IMR-90 (cell line): ENCODE results near the gene EBP. TPM values are rescaled to one million over a fixed set of nuclear protein-coding genes. Genes with fewer than 3 reads are reported as not detected.

Experiments used
- ATAC-seq: fragments of 200-7000 bp; cut with Tn5 transposase; 2 replicates; pipeline ENCODE4 v1.9.1; 2020; ENCODE audit warnings: low read depth, mild to moderate bottlenecking, moderate library complexity
- BruUV-seq: library from RNA; stranded (reverse); fragments of 400-500 nt; replicated peaks from 2 replicates; lab custom pipeline; 2021; lab: Mats Ljungman, UMichigan
- CTCF ChIA-PET: fragments of 300-600 bp; formaldehyde crosslinking; extraction: SDS; loops from one replicate; lab custom pipeline; 2021; ENCODE audit warnings: antibody characterized with exemption; lab: Yijun Ruan, JAX
- POLR2A ChIA-PET: fragments of 300-600 bp; sonication (Branson Sonifier 250); formaldehyde crosslinking; loops from one replicate; lab custom pipeline; 2022; ENCODE audit warnings: antibody characterized with exemption; ENCODE audit not compliant: unreplicated experiment; lab: Charles Lee
- DNase-seq: peaks from one replicate; pipeline ENCODE4 v3.0.0; 2013
- H2AFZ ChIP-seq: replicated peaks from 2 replicates; pipeline ENCODE3; 2013; ENCODE audit warnings: low read length, mild to moderate bottlenecking; ENCODE audit not compliant: poor library complexity
- H2AK5ac ChIP-seq: 2 replicates; pipeline ENCODE4 v1.6.1; 2013; ENCODE audit warnings: low read depth, low read length, inconsistent platforms
- H2AK9ac ChIP-seq: replicated peaks from 2 replicates; pipeline ENCODE3; 2013; ENCODE audit warnings: mild to moderate bottlenecking, low read depth, low read length, moderate library complexity; ENCODE audit not compliant: poor library complexity
- H2BK120ac ChIP-seq: 2 replicates; pipeline ENCODE4 v1.6.1; 2013; ENCODE audit warnings: low read depth, low read length, inconsistent platforms
- H2BK15ac ChIP-seq: 3 replicates; pipeline ENCODE4 v1.6.1; 2013; ENCODE audit warnings: low read depth, low read length, inconsistent platforms
- H2BK20ac ChIP-seq: 2 replicates; pipeline ENCODE4 v1.6.1; 2013; ENCODE audit warnings: low read depth, mild to moderate bottlenecking, inconsistent platforms, low read length, moderate library complexity
- H2BK5ac ChIP-seq: 2 replicates; pipeline ENCODE4 v1.6.1; 2013; ENCODE audit warnings: mild to moderate bottlenecking, low read depth, low read length, inconsistent platforms; ENCODE audit not compliant: poor library complexity, severe bottlenecking
- H3K14ac ChIP-seq: replicated peaks from 2 replicates; pipeline ENCODE4 v1.6.1; 2013; ENCODE audit warnings: low read depth, low read length, inconsistent platforms
- H3K18ac ChIP-seq: 2 replicates; pipeline ENCODE4 v1.6.1; 2013; ENCODE audit warnings: low read depth, low read length, control low read depth
- H3K23ac ChIP-seq: 2 replicates; pipeline ENCODE4 v1.6.1; 2013; ENCODE audit warnings: low read depth, low read length, inconsistent platforms
- H3K27ac ChIP-seq: 2 replicates; pipeline ENCODE4 v1.5.1; 2013; ENCODE audit warnings: mild to moderate bottlenecking, control low read depth, low read length; ENCODE audit not compliant: insufficient read depth
- H3K27me3 ChIP-seq: 2 replicates; pipeline ENCODE4 v1.6.1; 2013; ENCODE audit warnings: low read length; ENCODE audit not compliant: control insufficient read depth, insufficient read depth
- H3K36me3 ChIP-seq: 2 replicates; pipeline ENCODE4 v1.6.1; 2013; ENCODE audit warnings: low read length, mixed read lengths; ENCODE audit not compliant: control insufficient read depth, insufficient read depth
- H3K4ac ChIP-seq: 2 replicates; pipeline ENCODE4 v1.6.1; 2013; ENCODE audit warnings: low read depth, low read length, inconsistent platforms
- H3K4me1 ChIP-seq: 2 replicates; pipeline ENCODE4 v1.6.1; 2013; ENCODE audit warnings: low read length, mixed read lengths; ENCODE audit not compliant: control insufficient read depth, insufficient read depth
- H3K4me2 ChIP-seq: 2 replicates; pipeline ENCODE4 v1.6.1; 2013; ENCODE audit warnings: low read depth, mild to moderate bottlenecking, control low read depth, low read length, moderate library complexity
- H3K4me3 ChIP-seq: 2 replicates; pipeline ENCODE4 v1.5.1; 2013; ENCODE audit warnings: low read depth, mild to moderate bottlenecking, control low read depth, low read length, moderate library complexity; ENCODE audit not compliant: insufficient read depth
- H3K56ac ChIP-seq: 2 replicates; pipeline ENCODE4 v1.6.1; 2013; ENCODE audit warnings: low read length, inconsistent platforms; ENCODE audit not compliant: insufficient read depth; ENCODE audit errors: extremely low read depth
- H3K79me1 ChIP-seq, 2 experiments: 2 replicates each; pipeline ENCODE4 v1.6.1; 2013; ENCODE audit warnings: low read length in 2 of 2, inconsistent platforms in 1 of 2, low read depth in 1 of 2
- H3K9ac ChIP-seq: 2 replicates; pipeline ENCODE4 v1.6.1; 2013; ENCODE audit warnings: low read depth, low read length, control low read depth
- H3K9me1 ChIP-seq: 2 replicates; pipeline ENCODE4 v1.6.1; 2013; ENCODE audit warnings: low read length, inconsistent platforms; ENCODE audit not compliant: insufficient read depth
- H3K9me3 ChIP-seq: 2 replicates; pipeline ENCODE4 v1.6.1; 2013; ENCODE audit warnings: low read length; ENCODE audit not compliant: control insufficient read depth, insufficient read depth
- H4K20me1 ChIP-seq: 2 replicates; pipeline ENCODE4 v1.6.1; 2013; ENCODE audit warnings: low read length, inconsistent platforms; ENCODE audit not compliant: insufficient read depth
- H4K5ac ChIP-seq: 2 replicates; pipeline ENCODE4 v1.6.1; 2013; ENCODE audit warnings: mild to moderate bottlenecking, low read depth, low read length, control low read depth
- H4K8ac ChIP-seq, 2 experiments: 2 replicates each; pipeline ENCODE4 v1.6.1; 2013; ENCODE audit warnings: low read depth in 2 of 2, low read length in 2 of 2, control low read depth in 1 of 2, inconsistent platforms in 1 of 2
- H4K91ac ChIP-seq: 2 replicates; pipeline ENCODE4 v1.6.1; 2013; ENCODE audit warnings: low read depth, low read length, inconsistent platforms; ENCODE audit not compliant: insufficient read depth
- ELK1 ChIP-seq: fragments of 150-350 bp; IDR thresholded peaks from 2 replicates; pipeline ENCODE4 v1.6.1; 2016; ENCODE audit warnings: low read depth, mild to moderate bottlenecking, low read length, moderate library complexity, borderline replicate concordance
- MXI1 ChIP-seq: IDR thresholded peaks from 2 replicates; pipeline ENCODE4 v1.6.1; 2012; ENCODE audit warnings: low read depth, mild to moderate bottlenecking, low read length, moderate library complexity, borderline replicate concordance
- NFE2L2 ChIP-seq: fragments of 150-350 bp; IDR thresholded peaks from 2 replicates; pipeline ENCODE4 v1.6.1; 2016; ENCODE audit warnings: low read depth, mild to moderate bottlenecking, low read length
- RAD21 ChIP-seq: IDR thresholded peaks from 2 replicates; pipeline ENCODE4 v1.6.1; 2012; ENCODE audit warnings: low read length, improper control_type of control experiment
- USF2 ChIP-seq: fragments of 150-350 bp; IDR thresholded peaks from 2 replicates; pipeline ENCODE4 v1.6.1; 2017; ENCODE audit warnings: mild to moderate bottlenecking, antibody characterized with exemption, low read length, low read depth
- WGBS, 2 experiments: methylation state at CpG; one replicate each; pipeline versions ENCODE4 v1.1.5 to v1.1.7; 2013; ENCODE audit warnings: missing lambda C conversion rate in 2 of 2; ENCODE audit not compliant: insufficient read length in 1 of 2; ENCODE audit errors: extremely low coverage in 2 of 2; 5-methylcytosine and 5-hydroxymethylcytosine counted together
- dilution Hi-C: fragments of 300-500 bp; cut with HindIII; formaldehyde crosslinking; loops from one replicate; pipeline ENCODE4 v1.14.3; 2018; ENCODE audit warnings: low sequenced_read_pairs; ENCODE audit not compliant: unreplicated experiment
- in situ Hi-C: fragments of 300-500 bp; cut with MboI; formaldehyde crosslinking; loops from 3 replicates; pipeline ENCODE4 v1.14.3; 2019; ENCODE audit warnings: low sequenced_read_pairs, inconsistent platforms, mixed read lengths
- intact Hi-C: fragments of 100-400 bp; cut with micrococcal nuclease; formaldehyde crosslinking; loops from 2 replicates; pipeline ENCODE4 v1.10.0; 2022
- polyA plus RNA-seq, 3 experiments: library from polyadenylated mRNA; depleted of rRNA; stranded (reverse); fragments of >200 nt; gene quantifications; 2 replicates each; pipeline ENCODE4 v1.2.3, GENCODE V29; 2012; ENCODE audit warnings: low replicate concordance in 1 of 3
- total RNA-seq: library from RNA; depleted of rRNA; stranded (reverse); fragments of >200 nt; gene quantifications from 2 replicates; pipeline ENCODE4 v1.2.3, GENCODE V29; 2012

EBP gene
- total and polyA plus RNA-seq, 2 of the 4 experiments (the other 2 are of a cell fraction) = 39.4 to 78.9 TPM

- Histone ChIP-seq H4K5ac (no peak overlapping the region), H4K8ac (no peak overlapping the region), H3K4ac (no peak overlapping the region), H2AK5ac (no peak overlapping the region), H2BK5ac (no peak overlapping the region), H3K9me3 (no peaks in the 10 kb centered on the region; the same call in 1 of the 2 replicates), H2BK120ac (no peak overlapping the region), H3K36me3 (peaks cover 3% of the 10 kb centered on the region), H3K23ac (no peak overlapping the region), H3K27me3 (no peaks in the 10 kb centered on the region), H2AK9ac (no peak overlapping the region), H2BK15ac (no peak overlapping the region), H3K4me3 (no peak overlapping the region), H3K9me1 (no peaks in the 10 kb centered on the region), H2BK20ac (no peak overlapping the region), H3K14ac (no peak overlapping the region), H3K18ac (no peak overlapping the region), H4K91ac (no peak overlapping the region), H3K56ac (no peak overlapping the region), H2AFZ (no peak overlapping the region), H3K4me1 (no peaks in the 10 kb centered on the region), H3K27ac (no peak overlapping the region), H4K20me1 (no peaks in the 10 kb centered on the region), H3K4me2 (no peak overlapping the region), H3K9ac (no peak overlapping the region), H3K79me1 (no peaks in the 10 kb centered on the region)
- 80% methylated on average over 3 of the region's 10 CpGs; no CpG with 5 or more reads in 1 of the 2 experiments for WGBS, 2 experiments
- TF ChIP-seq ELK1 (no peak), MXI1 (no peak), NFE2L2 (no peak), RAD21 (no peak), USF2 (no peak)
- no TSS peak for BruUV-seq
- DNase-seq = no peak
- in situ Hi-C loops = no loop called here
- CTCF ChIA-PET = no interaction called here
- POLR2A ChIA-PET = no interaction called here
- dilution Hi-C loops = no loop called here
- intact Hi-C loops = no loop called here
- ATAC-seq = no peak
Observed at GRCh38 chrX:48515842-48516241, 5.8 kb upstream of the EBP start.
